HUES64 (cell line): ENCODE data around the gene BAIAP2L1.
"Not testable (repeated sequence)": the region's sequence is repeated elsewhere in the genome, so short reads cannot be mapped to it uniquely, and the experiment has no call there.

Source experiments
- H3K27ac ChIP-seq: 2 replicates; pipeline ENCODE4 v1.7.0; 2013; ENCODE audit warnings: low read depth, low read length, inconsistent platforms
- H3K27me3 ChIP-seq: 2 replicates; pipeline ENCODE4 v1.6.1; 2013; ENCODE audit warnings: mild to moderate bottlenecking, low read length; ENCODE audit not compliant: insufficient read depth
- H3K36me3 ChIP-seq: 2 replicates; pipeline ENCODE4 v1.6.1; 2013; ENCODE audit warnings: mild to moderate bottlenecking, low read length; ENCODE audit not compliant: insufficient read depth
- H3K4me1 ChIP-seq: 2 replicates; pipeline ENCODE4 v1.6.1; 2013; ENCODE audit warnings: mild to moderate bottlenecking, low read length, moderate library complexity; ENCODE audit not compliant: insufficient read depth
- H3K4me3 ChIP-seq: 2 replicates; pipeline ENCODE4 v1.5.1; 2013; ENCODE audit warnings: mild to moderate bottlenecking, low read length, moderate library complexity
- H3K9ac ChIP-seq: 2 replicates; pipeline ENCODE4 v1.6.1; 2013; ENCODE audit warnings: mild to moderate bottlenecking, low read depth, low read length
- H3K9me3 ChIP-seq: 2 replicates; pipeline ENCODE4 v1.6.1; 2013; ENCODE audit warnings: low read depth, low read length; ENCODE audit not compliant: insufficient read depth
- WGBS: fragments of 150-250, 120-280 bp; methylation state at CpG from one replicate; pipeline ENCODE4 v1.1.7; 2013; ENCODE audit warnings: missing lambda C conversion rate; 5-methylcytosine and 5-hydroxymethylcytosine counted together

The BAIAP2L1 gene

GRCh38 chr7:98317366-98318040, 83.4 kb downstream of the BAIAP2L1 start:
- Histone ChIP-seq H3K9ac (no peak overlapping the region), H3K9me3 (no peaks in the 10 kb centered on the region), H3K27ac (no peak overlapping the region), H3K27me3 (no peaks in the 10 kb centered on the region), H3K36me3 (peaks cover 32% of the 10 kb centered on the region), H3K4me3 (no peak overlapping the region), H3K4me1 (no peaks in the 10 kb centered on the region)
- 96% methylated on average over 14 of the region's 14 CpGs for WGBS

DNA sequence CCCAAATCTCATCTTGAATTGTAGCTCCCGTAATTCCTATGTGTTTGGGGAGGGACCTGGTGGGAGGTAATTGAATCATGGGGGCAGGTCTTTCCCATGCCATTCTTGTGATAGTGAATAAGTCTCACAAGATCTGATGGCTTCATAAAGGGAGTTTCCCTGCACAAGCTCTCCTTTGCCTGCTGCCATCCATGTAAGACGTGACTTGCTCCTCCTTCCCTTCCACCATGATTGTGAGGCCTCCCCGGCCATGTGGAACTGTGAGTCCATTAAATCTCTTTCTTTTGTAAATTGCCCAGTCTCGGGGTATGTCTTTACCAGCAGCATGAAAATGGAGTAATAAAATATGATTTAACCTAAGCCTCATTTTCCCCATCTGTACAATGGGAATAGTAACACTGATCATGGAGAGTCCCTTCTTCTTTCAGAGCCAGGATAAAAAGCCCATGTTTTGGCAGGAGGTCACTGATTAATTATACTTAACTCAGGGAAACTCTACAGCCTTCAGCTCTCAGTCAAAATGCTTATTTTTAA, 84.8 kb downstream of the BAIAP2L1 start:
- H3K9me3 ChIP-seq, H3K4me1 ChIP-seq, H3K27me3 ChIP-seq, H3K4me3 ChIP-seq, H3K9ac ChIP-seq, H3K27ac ChIP-seq: not testable (repeated sequence)
- peaks cover 39% of the 10 kb centered on the region for H3K36me3 ChIP-seq
- WGBS, result 89% methylated on average over 4 of the region's 4 CpGs

GRCh38 chr7:98315318-98315993, 85.4 kb downstream of the BAIAP2L1 start:
- H3K9ac ChIP-seq, result no peak overlapping the region
- peaks cover 42% of the 10 kb centered on the region for H3K36me3 ChIP-seq
- no peaks in the 10 kb centered on the region for H3K4me1 ChIP-seq

GRCh38 chr7:98314469-98314868, 86.4 kb downstream of the BAIAP2L1 start:
- 96% methylated on average over 11 of the region's 11 CpGs for WGBS
- H3K27ac ChIP-seq, result no peak overlapping the region
- H3K36me3 ChIP-seq, result peaks cover 50% of the 10 kb centered on the region
- H3K9ac ChIP-seq, result no peak overlapping the region
- no peaks in the 10 kb centered on the region for H3K9me3 ChIP-seq
- no peaks in the 10 kb centered on the region for H3K4me1 ChIP-seq
- no peak overlapping the region for H3K4me3 ChIP-seq
- H3K27me3 ChIP-seq, result no peaks in the 10 kb centered on the region

More at GRCh38 chr7:98315318-98315993, 85.4 kb downstream of the BAIAP2L1 start:
- 93% methylated on average over 9 of the region's 13 CpGs for WGBS
- H3K9me3 ChIP-seq, result no peaks in the 10 kb centered on the region
- H3K4me3 ChIP-seq, result no peak overlapping the region
- H3K27me3 ChIP-seq, result no peaks in the 10 kb centered on the region
- H3K27ac ChIP-seq, result no peak overlapping the region

GRCh38 chr7:98312201-98312600, 88.7 kb downstream of the BAIAP2L1 start:
- Histone ChIP-seq H3K9ac (no peak overlapping the region), H3K36me3 (peaks cover 66% of the 10 kb centered on the region), H3K4me1 (no peaks in the 10 kb centered on the region), H3K27me3 (no peaks in the 10 kb centered on the region), H3K27ac (no peak overlapping the region), H3K4me3 (no peak overlapping the region), H3K9me3 (no peaks in the 10 kb centered on the region)
- WGBS, result 92% methylated on average over 7 of the region's 7 CpGs

DNA sequence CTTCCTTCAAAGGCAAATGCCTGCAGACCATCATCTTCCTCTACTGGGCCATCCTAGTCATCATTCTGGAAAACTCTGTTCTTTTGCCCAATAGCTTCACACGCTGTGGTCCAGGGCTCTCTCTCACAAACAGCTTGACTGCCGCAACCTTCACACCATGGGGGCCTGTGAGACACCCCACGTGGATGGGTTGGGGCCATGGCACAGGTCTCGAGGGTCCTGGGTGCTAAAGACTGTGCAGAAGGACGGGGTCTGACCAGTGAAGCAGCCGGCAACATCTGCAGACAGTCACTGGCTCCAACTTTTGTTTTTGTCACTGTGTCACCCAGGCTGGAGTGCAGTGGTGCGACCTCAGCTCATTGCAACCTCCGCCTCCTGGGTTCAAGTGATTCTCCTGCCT, 91.3 kb downstream of the BAIAP2L1 start:
- no peaks in the 10 kb centered on the region for H3K27me3 ChIP-seq
- H3K9ac ChIP-seq, result no peak overlapping the region
- WGBS, result 96% methylated on average over 8 of the region's 8 CpGs

DNA sequence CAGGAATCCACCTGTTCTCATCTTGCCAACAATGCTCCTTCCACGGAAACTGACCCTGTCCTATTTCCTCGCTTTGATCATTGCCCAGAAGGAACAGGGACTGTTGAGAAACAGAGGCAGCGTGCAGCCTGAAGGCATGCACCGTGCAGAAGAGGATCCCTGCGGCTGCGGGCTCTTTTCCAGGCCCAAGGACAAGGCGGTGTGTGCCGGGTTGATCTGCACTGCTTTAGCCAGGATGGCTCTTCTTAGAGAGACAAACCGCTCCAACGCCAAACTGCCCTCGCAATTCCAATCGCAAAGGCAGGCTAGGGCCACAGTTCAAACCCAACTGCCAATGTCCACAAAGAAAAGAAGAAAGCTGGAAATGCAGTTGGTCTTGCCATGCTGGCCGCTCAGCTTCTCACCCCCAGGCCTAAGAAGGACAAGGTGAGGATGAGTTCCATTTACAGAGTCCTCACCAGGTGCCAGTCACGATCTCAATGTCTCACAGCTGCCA, 92.9 kb downstream of the BAIAP2L1 start:
- 94% methylated on average over 14 of the region's 14 CpGs for WGBS
- H3K9me3 ChIP-seq, result no peaks in the 10 kb centered on the region
- H3K27ac ChIP-seq, result no peak overlapping the region
- H3K27me3 ChIP-seq, result no peaks in the 10 kb centered on the region
- no peak overlapping the region for H3K9ac ChIP-seq
- peaks cover 8% of the 10 kb centered on the region; the same call in 1 of the 2 replicates for H3K4me1 ChIP-seq
- peaks cover 59% of the 10 kb centered on the region for H3K36me3 ChIP-seq
- no peak overlapping the region for H3K4me3 ChIP-seq

More for the DNA sequence above, 91.3 kb downstream of the BAIAP2L1 start:
- H3K9me3 ChIP-seq, result no peaks in the 10 kb centered on the region
- H3K4me3 ChIP-seq, result no peak overlapping the region
- no peaks in the 10 kb centered on the region for H3K4me1 ChIP-seq
- H3K36me3 ChIP-seq, result peaks cover 53% of the 10 kb centered on the region
- no peak overlapping the region for H3K27ac ChIP-seq

GRCh38 chr7:98305951-98306535, 94.8 kb downstream of the BAIAP2L1 start:
- peaks cover 66% of the 10 kb centered on the region for H3K36me3 ChIP-seq

DNA sequence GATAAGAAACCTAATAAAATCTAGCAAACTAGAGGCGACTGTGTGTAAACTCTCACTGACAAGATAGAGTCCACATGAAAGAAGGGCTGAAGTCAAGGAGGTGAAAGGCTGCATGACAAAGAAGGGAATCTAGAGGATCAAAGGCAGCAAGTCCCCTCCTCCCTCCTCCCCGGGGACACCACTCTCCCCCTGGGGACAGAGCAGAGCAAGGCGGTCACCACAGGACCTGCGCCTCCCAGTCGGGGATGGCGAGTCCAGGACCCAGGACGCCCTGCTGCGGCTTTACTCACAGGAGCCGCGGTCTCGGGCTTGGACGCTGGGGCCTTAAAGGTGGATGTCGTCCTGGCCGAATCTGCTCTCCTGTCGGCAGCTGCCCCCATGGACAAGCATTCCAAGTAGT, 97.0 kb downstream of the BAIAP2L1 start:
- no peak overlapping the region for H3K9ac ChIP-seq
- 20% methylated on average over 15 of the region's 15 CpGs for WGBS
- H3K36me3 ChIP-seq, result peaks cover 56% of the 10 kb centered on the region
- H3K9me3 ChIP-seq, result no peaks in the 10 kb centered on the region
- no peaks in the 10 kb centered on the region for H3K27me3 ChIP-seq
- H3K4me1 ChIP-seq, result peaks cover 8% of the 10 kb centered on the region; the same call in 1 of the 2 replicates
- no peak overlapping the region for H3K4me3 ChIP-seq
- no peak overlapping the region for H3K27ac ChIP-seq

More at GRCh38 chr7:98305951-98306535, 94.8 kb downstream of the BAIAP2L1 start:
- Histone ChIP-seq H3K27ac (no peak overlapping the region), H3K9ac (no peak overlapping the region), H3K9me3 (no peaks in the 10 kb centered on the region), H3K4me3 (no peak overlapping the region), H3K4me1 (peaks cover 8% of the 10 kb centered on the region; the same call in 1 of the 2 replicates), H3K27me3 (no peaks in the 10 kb centered on the region)
- 89% methylated on average over 22 of the region's 22 CpGs for WGBS

DNA sequence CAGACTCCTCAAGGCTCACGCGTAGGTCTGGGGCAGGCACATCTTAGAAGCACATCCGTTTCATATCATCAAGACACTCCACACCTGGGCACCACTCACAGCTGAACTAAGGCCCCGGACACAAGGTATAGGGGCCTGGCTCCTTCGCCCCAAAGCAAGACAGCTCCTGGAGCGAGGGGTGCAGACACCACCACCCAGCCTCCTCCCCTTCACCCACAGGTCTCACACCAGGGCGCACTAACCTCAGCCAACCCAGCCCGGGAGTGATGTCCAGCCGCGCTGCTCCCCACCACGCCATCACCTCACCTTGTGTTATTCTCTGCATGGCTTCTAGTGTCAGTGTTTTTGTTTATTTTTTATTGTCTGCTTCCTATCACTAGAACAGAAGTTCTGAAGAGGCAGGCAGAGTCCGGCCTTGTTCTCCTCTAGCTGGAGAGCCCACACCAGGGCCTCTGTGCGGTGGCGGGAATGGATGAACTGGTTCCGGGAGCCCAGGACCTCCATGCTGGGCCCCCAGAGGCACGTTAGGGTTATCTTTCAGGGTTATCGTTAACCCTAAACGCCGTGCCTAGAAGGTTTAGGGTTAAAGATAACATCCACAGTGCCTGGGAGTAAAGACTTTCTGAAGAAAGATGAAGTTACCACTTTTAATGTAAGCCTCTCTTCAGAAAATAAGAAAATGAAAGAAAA, 97.6 kb downstream of the BAIAP2L1 start:
- 81% methylated on average over 19 of the region's 19 CpGs for WGBS
- Histone ChIP-seq H3K4me3 (no peak overlapping the region), H3K4me1 (peaks cover 8% of the 10 kb centered on the region; the same call in 1 of the 2 replicates), H3K27me3 (no peaks in the 10 kb centered on the region), H3K9ac (no peak overlapping the region), H3K9me3 (no peaks in the 10 kb centered on the region), H3K36me3 (peaks cover 55% of the 10 kb centered on the region), H3K27ac (no peak overlapping the region)
